Measurements from ENCODE around the gene SALL3. TPM values are rescaled to one million over a fixed set of nuclear protein-coding genes. Genes with fewer than 3 reads are reported as not detected.

SALL3 gene
- total and polyA plus RNA-seq, 2 experiments from 2014 or later = 16.9 to 39.8 TPM

DNA sequence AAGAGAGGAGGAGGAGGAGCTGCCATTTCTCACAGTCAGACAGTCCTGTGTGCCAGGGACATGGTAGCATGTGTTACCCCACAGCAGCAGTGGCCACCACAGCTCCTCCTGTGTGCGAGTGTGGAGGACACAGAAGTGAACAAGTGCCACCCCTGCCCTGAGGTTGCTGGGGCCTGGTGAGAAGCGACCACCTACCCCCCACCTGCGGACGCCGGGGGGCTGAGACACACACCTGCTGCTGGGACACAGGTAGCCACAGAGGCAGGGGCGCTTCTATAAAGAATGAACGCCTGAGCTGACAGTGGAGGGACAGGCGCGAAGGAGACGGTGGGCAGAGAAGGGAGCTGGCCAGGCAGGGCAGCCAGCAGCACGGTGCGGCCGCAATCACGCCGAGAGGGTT is 32.3 kb upstream of the SALL3 start:
- peaks cover 3% of the 10 kb centered on the region for H3K27me3 Mint-ChIP-seq (ENCODE audit: insufficient read depth, low read depth, poor library complexity)
- no peaks in the 10 kb centered on the region for H4K20me1 ChIP-seq (replicated peaks; ENCODE audit: insufficient read depth)
- H3K4me3 Mint-ChIP-seq = no peak overlapping the region
- peaks cover 5% of the 10 kb centered on the region; the same call in 1 of the 3 replicates for H3K4me1 Mint-ChIP-seq
- no peak overlapping the region for H3K27ac ChIP-seq (ENCODE audit: low read depth)
- no peaks in the 10 kb centered on the region for H3F3A ChIP-seq (replicated peaks; ENCODE audit: low read depth)
- H3K36me3 Mint-ChIP-seq (ENCODE audit: low read depth) = peaks cover 32% of the 10 kb centered on the region
- no peak for DNase-seq (ENCODE audit: low spot score)
- H3K36me3 ChIP-seq (ENCODE audit: insufficient read depth) = no peaks in the 10 kb centered on the region
- H3K27ac Mint-ChIP-seq = no peak overlapping the region
- H3K4me2 ChIP-seq = no peak overlapping the region
- no peak overlapping the region for H3K4me3 ChIP-seq
- H3K27me3 ChIP-seq (ENCODE audit: insufficient read depth) = no peaks in the 10 kb centered on the region
- no peak for TF ChIP-seq POLR2AphosphoS5 (IDR thresholded peaks at IDR 0.05; ENCODE audit: low read depth)
- TF ChIP-seq, protein P1, sequence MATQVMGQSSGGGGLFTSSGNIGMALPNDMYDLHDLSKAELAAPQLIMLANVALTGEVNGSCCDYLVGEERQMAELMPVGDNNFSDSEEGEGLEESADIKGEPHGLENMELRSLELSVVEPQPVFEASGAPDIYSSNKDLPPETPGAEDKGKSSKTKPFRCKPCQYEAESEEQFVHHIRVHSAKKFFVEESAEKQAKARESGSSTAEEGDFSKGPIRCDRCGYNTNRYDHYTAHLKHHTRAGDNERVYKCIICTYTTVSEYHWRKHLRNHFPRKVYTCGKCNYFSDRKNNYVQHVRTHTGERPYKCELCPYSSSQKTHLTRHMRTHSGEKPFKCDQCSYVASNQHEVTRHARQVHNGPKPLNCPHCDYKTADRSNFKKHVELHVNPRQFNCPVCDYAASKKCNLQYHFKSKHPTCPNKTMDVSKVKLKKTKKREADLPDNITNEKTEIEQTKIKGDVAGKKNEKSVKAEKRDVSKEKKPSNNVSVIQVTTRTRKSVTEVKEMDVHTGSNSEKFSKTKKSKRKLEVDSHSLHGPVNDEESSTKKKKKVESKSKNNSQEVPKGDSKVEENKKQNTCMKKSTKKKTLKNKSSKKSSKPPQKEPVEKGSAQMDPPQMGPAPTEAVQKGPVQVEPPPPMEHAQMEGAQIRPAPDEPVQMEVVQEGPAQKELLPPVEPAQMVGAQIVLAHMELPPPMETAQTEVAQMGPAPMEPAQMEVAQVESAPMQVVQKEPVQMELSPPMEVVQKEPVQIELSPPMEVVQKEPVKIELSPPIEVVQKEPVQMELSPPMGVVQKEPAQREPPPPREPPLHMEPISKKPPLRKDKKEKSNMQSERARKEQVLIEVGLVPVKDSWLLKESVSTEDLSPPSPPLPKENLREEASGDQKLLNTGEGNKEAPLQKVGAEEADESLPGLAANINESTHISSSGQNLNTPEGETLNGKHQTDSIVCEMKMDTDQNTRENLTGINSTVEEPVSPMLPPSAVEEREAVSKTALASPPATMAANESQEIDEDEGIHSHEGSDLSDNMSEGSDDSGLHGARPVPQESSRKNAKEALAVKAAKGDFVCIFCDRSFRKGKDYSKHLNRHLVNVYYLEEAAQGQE (IDR thresholded peaks at IDR 0.05; ENCODE audit: unreplicated experiment) = no peak
- TF ChIP-seq ZNF114 (CRISPR knock-in tag; IDR thresholded peaks at IDR 0.05) = no peak
- TF ChIP-seq NANOG (IDR thresholded peaks at IDR 0.05; ENCODE audit: borderline replicate concordance) = no peak
- no peak for TF ChIP-seq STAT1 (IDR thresholded peaks at IDR 0.05; ENCODE audit: unreplicated experiment)
- TF ChIP-seq JUNB (IDR thresholded peaks at IDR 0.05; ENCODE audit: unreplicated experiment) = no peak
- no peak for TF ChIP-seq CREB1 (CRISPR knock-in tag; IDR thresholded peaks at IDR 0.05; ENCODE audit: low read depth)
- TF ChIP-seq ZNF331 (CRISPR knock-in tag; IDR thresholded peaks at IDR 0.05; ENCODE audit: low read depth) = no peak
- TF ChIP-seq, protein P2, sequence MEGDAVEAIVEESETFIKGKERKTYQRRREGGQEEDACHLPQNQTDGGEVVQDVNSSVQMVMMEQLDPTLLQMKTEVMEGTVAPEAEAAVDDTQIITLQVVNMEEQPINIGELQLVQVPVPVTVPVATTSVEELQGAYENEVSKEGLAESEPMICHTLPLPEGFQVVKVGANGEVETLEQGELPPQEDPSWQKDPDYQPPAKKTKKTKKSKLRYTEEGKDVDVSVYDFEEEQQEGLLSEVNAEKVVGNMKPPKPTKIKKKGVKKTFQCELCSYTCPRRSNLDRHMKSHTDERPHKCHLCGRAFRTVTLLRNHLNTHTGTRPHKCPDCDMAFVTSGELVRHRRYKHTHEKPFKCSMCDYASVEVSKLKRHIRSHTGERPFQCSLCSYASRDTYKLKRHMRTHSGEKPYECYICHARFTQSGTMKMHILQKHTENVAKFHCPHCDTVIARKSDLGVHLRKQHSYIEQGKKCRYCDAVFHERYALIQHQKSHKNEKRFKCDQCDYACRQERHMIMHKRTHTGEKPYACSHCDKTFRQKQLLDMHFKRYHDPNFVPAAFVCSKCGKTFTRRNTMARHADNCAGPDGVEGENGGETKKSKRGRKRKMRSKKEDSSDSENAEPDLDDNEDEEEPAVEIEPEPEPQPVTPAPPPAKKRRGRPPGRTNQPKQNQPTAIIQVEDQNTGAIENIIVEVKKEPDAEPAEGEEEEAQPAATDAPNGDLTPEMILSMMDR (conservative IDR thresholded peaks at IDR 0.05; ENCODE audit: low read depth in 2 of 2) = no peak
- TF ChIP-seq, protein P3, sequence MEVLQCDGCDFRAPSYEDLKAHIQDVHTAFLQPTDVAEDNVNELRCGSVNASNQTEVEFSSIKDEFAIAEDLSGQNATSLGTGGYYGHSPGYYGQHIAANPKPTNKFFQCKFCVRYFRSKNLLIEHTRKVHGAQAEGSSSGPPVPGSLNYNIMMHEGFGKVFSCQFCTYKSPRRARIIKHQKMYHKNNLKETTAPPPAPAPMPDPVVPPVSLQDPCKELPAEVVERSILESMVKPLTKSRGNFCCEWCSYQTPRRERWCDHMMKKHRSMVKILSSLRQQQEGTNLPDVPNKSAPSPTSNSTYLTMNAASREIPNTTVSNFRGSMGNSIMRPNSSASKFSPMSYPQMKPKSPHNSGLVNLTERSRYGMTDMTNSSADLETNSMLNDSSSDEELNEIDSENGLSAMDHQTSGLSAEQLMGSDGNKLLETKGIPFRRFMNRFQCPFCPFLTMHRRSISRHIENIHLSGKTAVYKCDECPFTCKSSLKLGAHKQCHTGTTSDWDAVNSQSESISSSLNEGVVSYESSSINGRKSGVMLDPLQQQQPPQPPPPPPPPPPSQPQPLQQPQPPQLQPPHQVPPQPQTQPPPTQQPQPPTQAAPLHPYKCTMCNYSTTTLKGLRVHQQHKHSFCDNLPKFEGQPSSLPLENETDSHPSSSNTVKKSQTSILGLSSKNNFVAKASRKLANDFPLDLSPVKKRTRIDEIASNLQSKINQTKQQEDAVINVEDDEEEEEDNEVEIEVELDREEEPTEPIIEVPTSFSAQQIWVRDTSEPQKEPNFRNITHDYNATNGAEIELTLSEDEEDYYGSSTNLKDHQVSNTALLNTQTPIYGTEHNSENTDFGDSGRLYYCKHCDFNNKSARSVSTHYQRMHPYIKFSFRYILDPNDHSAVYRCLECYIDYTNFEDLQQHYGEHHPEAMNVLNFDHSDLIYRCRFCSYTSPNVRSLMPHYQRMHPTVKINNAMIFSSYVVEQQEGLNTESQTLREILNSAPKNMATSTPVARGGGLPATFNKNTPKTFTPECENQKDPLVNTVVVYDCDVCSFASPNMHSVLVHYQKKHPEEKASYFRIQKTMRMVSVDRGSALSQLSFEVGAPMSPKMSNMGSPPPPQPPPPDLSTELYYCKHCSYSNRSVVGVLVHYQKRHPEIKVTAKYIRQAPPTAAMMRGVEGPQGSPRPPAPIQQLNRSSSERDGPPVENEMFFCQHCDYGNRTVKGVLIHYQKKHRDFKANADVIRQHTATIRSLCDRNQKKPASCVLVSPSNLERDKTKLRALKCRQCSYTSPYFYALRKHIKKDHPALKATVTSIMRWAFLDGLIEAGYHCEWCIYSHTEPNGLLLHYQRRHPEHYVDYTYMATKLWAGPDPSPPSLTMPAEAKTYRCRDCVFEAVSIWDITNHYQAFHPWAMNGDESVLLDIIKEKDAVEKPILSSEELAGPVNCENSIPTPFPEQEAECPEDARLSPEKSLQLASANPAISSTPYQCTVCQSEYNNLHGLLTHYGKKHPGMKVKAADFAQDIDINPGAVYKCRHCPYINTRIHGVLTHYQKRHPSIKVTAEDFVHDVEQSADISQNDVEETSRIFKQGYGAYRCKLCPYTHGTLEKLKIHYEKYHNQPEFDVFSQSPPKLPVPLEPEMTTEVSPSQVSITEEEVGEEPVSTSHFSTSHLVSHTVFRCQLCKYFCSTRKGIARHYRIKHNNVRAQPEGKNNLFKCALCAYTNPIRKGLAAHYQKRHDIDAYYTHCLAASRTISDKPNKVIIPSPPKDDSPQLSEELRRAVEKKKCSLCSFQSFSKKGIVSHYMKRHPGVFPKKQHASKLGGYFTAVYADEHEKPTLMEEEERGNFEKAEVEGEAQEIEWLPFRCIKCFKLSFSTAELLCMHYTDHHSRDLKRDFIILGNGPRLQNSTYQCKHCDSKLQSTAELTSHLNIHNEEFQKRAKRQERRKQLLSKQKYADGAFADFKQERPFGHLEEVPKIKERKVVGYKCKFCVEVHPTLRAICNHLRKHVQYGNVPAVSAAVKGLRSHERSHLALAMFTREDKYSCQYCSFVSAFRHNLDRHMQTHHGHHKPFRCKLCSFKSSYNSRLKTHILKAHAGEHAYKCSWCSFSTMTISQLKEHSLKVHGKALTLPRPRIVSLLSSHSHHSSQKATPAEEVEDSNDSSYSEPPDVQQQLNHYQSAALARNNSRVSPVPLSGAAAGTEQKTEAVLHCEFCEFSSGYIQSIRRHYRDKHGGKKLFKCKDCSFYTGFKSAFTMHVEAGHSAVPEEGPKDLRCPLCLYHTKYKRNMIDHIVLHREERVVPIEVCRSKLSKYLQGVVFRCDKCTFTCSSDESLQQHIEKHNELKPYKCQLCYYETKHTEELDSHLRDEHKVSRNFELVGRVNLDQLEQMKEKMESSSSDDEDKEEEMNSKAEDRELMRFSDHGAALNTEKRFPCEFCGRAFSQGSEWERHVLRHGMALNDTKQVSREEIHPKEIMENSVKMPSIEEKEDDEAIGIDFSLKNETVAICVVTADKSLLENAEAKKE (CRISPR knock-in tag; IDR thresholded peaks at IDR 0.05) = no peak
- TF ChIP-seq, protein P4, sequence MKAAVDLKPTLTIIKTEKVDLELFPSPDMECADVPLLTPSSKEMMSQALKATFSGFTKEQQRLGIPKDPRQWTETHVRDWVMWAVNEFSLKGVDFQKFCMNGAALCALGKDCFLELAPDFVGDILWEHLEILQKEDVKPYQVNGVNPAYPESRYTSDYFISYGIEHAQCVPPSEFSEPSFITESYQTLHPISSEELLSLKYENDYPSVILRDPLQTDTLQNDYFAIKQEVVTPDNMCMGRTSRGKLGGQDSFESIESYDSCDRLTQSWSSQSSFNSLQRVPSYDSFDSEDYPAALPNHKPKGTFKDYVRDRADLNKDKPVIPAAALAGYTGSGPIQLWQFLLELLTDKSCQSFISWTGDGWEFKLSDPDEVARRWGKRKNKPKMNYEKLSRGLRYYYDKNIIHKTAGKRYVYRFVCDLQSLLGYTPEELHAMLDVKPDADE (IDR thresholded peaks at IDR 0.05) = no peak
- no peak for TF ChIP-seq EZH2phosphoT487 (IDR thresholded peaks at IDR 0.05; ENCODE audit: unreplicated experiment)
- H2AFZ ChIP-seq = no peak overlapping the region
- ATAC-seq = no peak
- peaks cover 89% of the 10 kb centered on the region for H3K9me3 Mint-ChIP-seq
- peaks cover 10% of the 10 kb centered on the region for H3K4me1 ChIP-seq (ENCODE audit: insufficient read depth)
- 0 out of 2 replicates have a peak, but pooled peaks cover 3% of the 10 kb centered on the region for H3K9me2 ChIP-seq (ENCODE audit: insufficient read depth)
- no peaks in the 10 kb centered on the region for H3K79me2 ChIP-seq (replicated peaks; ENCODE audit: insufficient read depth)

All from GM23338 (cell line).